ENCODE results near the gene ANKDD1B. TPM values are rescaled to one million over a fixed set of nuclear protein-coding genes. Genes with fewer than 3 reads are reported as not detected.

The ANKDD1B gene
- total and polyA plus RNA-seq, 2 of the 8 experiments (the other 6 are each of a cell fraction or from before 2014, with no cell fraction given): 0.08 to 0.22 TPM

DNA sequence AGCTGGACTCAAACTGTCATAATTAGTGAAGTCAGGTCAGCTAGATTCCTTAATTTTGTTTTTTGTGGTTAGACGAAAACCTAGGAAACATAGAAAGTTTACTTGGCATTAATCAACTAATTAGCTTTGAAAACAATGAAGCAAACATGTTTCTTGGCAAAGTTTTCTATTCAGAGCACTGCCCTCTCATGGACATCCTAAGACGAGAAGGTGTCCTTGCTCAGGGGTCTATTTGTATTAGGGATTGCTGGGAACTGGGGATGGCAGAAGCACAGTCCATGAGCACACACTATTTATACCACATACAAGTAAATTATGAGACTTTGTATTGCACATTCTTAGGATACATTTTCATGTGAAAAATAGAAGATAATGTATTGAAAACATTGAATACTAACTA, 56.3 kb downstream of the ANKDD1B start:
- H3K79me2 ChIP-seq (ENCODE audit: control insufficient read depth in 1 of 2, insufficient read depth in 2 of 2, low read length in 2 of 2): no peaks in the 10 kb centered on the region
- no peak overlapping the region for H2AK5ac ChIP-seq (ENCODE audit: low read depth, low read length)
- H3K4me3 ChIP-seq (ENCODE audit: extremely low read depth in 1 of 4, insufficient read depth in 2 of 4, low read depth in 3 of 4, low read length in 4 of 4): no peak overlapping the region
- H3K23me2 ChIP-seq (ENCODE audit: low read depth, low read length): no peaks in the 10 kb centered on the region
- H2AFZ ChIP-seq (ENCODE audit: low read length): no peak overlapping the region
- no peak overlapping the region for H3K14ac ChIP-seq (ENCODE audit: insufficient read length)
- H3K4me1 ChIP-seq (replicated peaks in 1 of 4; ENCODE audit: control insufficient read depth in 3 of 4, insufficient read depth in 4 of 4, low read length in 3 of 4): peaks cover 0 to 7% (median 0%) of the 10 kb centered on the region in 4 experiments; a peak in 2 of 7 replicates
- H4K20me1 ChIP-seq (replicated peaks in 1 of 2; ENCODE audit: control insufficient read depth in 1 of 2, insufficient read depth in 2 of 2, low read length in 2 of 2): no peaks in the 10 kb centered on the region
- no peak overlapping the region for H2BK15ac ChIP-seq (ENCODE audit: low read length)
- no peaks in the 10 kb centered on the region for H3K9me3 ChIP-seq (ENCODE audit: insufficient read depth in 2 of 2, low read depth in 1 of 2, low read length in 1 of 2)
- H3K9ac ChIP-seq (replicated peaks in 1 of 4; ENCODE audit: extremely low read depth in 1 of 4, low read depth in 3 of 4, low read length in 3 of 4): no peak overlapping the region
- no peak overlapping the region for H2BK12ac ChIP-seq (ENCODE audit: low read depth, low read length)
- no peak overlapping the region for H2BK120ac ChIP-seq (replicated peaks; ENCODE audit: low read depth, low read length)
- H3K36me3 ChIP-seq (ENCODE audit: control insufficient read depth in 2 of 4, insufficient read depth in 4 of 4, low read length in 3 of 4): no peaks in the 10 kb centered on the region
- H3K4me2 ChIP-seq (ENCODE audit: insufficient read depth in 1 of 2, low read depth in 2 of 2, low read length in 2 of 2): no peak overlapping the region
- H3K56ac ChIP-seq (replicated peaks; ENCODE audit: insufficient read length, low read depth, low read length): no peak overlapping the region
- TF ChIP-seq EP300 (IDR thresholded peaks at IDR 0.05; ENCODE audit: borderline replicate concordance in 1 of 2, low read depth in 2 of 2, low read length in 2 of 2) (no peak), RAD21 (IDR thresholded peaks at IDR 0.05 in 1 of 2, conservative IDR thresholded peaks at IDR 0.05 in 1 of 2; ENCODE audit: low read depth in 2 of 2, low read length in 2 of 2) (peak; percentile 26 to 48), TCF12 (IDR thresholded peaks at IDR 0.05; ENCODE audit: low read depth, low read length) (no peak)
- TF ChIP-seq, protein P1, sequence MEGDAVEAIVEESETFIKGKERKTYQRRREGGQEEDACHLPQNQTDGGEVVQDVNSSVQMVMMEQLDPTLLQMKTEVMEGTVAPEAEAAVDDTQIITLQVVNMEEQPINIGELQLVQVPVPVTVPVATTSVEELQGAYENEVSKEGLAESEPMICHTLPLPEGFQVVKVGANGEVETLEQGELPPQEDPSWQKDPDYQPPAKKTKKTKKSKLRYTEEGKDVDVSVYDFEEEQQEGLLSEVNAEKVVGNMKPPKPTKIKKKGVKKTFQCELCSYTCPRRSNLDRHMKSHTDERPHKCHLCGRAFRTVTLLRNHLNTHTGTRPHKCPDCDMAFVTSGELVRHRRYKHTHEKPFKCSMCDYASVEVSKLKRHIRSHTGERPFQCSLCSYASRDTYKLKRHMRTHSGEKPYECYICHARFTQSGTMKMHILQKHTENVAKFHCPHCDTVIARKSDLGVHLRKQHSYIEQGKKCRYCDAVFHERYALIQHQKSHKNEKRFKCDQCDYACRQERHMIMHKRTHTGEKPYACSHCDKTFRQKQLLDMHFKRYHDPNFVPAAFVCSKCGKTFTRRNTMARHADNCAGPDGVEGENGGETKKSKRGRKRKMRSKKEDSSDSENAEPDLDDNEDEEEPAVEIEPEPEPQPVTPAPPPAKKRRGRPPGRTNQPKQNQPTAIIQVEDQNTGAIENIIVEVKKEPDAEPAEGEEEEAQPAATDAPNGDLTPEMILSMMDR (IDR thresholded peaks at IDR 0.05; ENCODE audit: control extremely low read depth in 1 of 3, insufficient read depth in 1 of 3, low read depth in 1 of 3, low read length in 3 of 3): peak in 2 of 3 experiments; percentile 24 to 27; a peak in 2 of 4 replicates
- DNase-seq (ENCODE audit: low read depth in 1 of 2, low spot score in 2 of 2): no peak
- no peak overlapping the region for H4K8ac ChIP-seq (ENCODE audit: extremely low read depth, insufficient read depth, low read length)
- no peak overlapping the region for H4K5ac ChIP-seq (ENCODE audit: insufficient read length, low read depth, low read length)
- ChIA-PET CTCF (ENCODE audit: partially characterized antibody) (interaction anchor here (0.9 to 5.2 kb wide), 8 partner anchors 13 to 310 kb away, joined by 3 to 33 read pairs (median 4); no protein-coding TSS in a partner anchor), POLR2A (ENCODE audit: partially characterized antibody) (no interaction called here)
- H3K79me1 ChIP-seq (ENCODE audit: low read depth, low read length): no peaks in the 10 kb centered on the region
- no peak overlapping the region for H3K4ac ChIP-seq (replicated peaks; ENCODE audit: insufficient read length, low read depth, low read length)
- H3K18ac ChIP-seq (ENCODE audit: extremely low read depth, low read length): no peak overlapping the region
- WGBS, 2 experiments (ENCODE audit: extremely low coverage in 1 of 2, insufficient coverage in 1 of 2, insufficient read length in 1 of 2, insufficient replicate concordance in 2 of 2, low coverage in 1 of 2, low lambda C conversion rate in 2 of 2, missing lambda C conversion rate in 1 of 2): 92% methylated on average over 2 of the region's 2 CpGs; no CpG with 5 or more reads in 1 of the 2 experiments
- no peak overlapping the region for H2BK20ac ChIP-seq (ENCODE audit: low read length)
- H3K27ac ChIP-seq (ENCODE audit: low read depth, low read length): no peak overlapping the region
- FAIRE-seq: peak; percentile 50
- no peak overlapping the region for H4K91ac ChIP-seq (replicated peaks; ENCODE audit: insufficient read length, low read length)
- H3K23ac ChIP-seq (ENCODE audit: insufficient read length): no peak overlapping the region
- no peaks in the 10 kb centered on the region for H3K27me3 ChIP-seq (replicated peaks in 1 of 4; ENCODE audit: control insufficient read depth in 3 of 4, extremely low read depth in 1 of 4, insufficient read depth in 3 of 4, low read length in 3 of 4)
- H2BK5ac ChIP-seq (ENCODE audit: low read depth, low read length): no peak overlapping the region

Data from H1 (cell line).